CD4-positive, alpha-beta T cell treated with Interleukin-12 subunit alpha and Interleukin-12 subunit beta, for 1 hour (primary cell): ENCODE measurements around the gene MARVELD1.

Source experiments
- DNase-seq: peaks from one replicate; pipeline ENCODE4 v3.0.0-alpha.2; 2020

MARVELD1 gene

GRCh38 chr10:97759946-97760345 is 46.4 kb downstream of the MARVELD1 start:
- no peak for DNase-seq

DNA sequence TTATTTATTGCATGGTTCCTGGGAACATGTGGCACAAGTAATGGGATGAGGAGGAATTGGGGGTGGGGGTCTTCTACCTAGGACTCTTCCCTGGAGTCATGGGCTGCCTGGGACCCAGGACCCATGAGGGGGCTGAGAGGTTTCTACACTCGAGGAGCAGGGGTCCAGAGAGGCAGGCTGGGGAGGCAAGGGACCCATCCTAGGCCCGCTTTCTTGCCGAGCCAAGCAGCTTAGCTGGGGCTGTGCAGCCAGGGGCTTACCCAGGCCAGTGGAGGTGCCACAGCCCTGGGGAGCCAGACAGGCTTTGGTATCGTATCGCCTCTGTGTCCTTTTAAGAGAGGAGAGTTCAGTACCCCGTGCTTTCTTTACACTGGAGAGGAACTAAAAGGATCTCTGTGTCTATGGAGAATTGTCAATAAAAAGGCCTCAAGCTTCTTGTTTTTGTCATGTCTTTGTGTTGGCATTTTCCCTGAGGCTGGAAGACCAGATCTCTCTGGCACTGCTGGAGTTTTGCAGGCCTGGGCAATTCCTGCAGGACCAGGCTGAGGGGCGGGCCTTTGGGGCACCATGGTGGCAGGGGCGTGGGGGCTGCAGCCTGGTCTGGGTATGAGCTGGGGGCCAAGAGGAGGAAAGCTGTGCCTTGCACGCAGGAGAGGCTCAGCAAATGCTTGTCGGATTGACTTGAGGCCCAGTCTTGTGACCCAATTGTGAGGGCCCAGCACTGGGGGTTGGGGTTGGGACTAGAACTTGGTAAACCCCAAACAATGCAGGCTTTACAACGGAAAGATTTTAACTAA is 47.1 kb downstream of the MARVELD1 start:
- DNase-seq, result no peak

DNA sequence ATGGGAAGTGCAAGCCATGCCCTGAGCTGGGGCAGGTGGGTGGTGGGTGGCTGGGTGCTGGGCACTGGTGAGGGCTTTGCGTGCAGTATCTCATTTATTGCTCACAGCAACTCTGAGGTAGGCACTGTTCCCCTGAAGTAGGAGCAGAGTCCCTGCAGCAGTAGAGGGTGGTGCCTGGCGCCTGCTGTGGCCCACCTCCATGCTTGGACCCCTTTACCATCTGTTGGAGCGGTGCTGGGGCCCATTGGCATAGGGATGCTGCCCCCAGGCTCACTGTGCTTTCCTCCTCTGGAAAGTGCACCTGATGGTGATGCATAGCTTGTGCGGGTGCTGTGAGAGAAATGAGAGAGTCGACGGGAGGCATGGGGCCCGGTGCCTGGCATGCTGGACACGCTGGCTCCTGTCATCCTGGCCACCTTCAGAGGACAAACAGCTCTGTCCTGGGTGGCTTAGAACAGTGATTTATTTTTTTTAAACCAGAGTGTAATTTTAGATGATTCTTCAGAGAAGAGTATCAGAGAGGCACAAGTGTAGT is 47.9 kb downstream of the MARVELD1 start:
- DNase-seq, result no peak

- DNase-seq, result no peak
Observed at GRCh38 chr10:97762056-97762455, 48.5 kb downstream of the MARVELD1 start.

- no peak for DNase-seq
Observed at GRCh38 chr10:97762816-97763215, 49.3 kb downstream of the MARVELD1 start.

DNA sequence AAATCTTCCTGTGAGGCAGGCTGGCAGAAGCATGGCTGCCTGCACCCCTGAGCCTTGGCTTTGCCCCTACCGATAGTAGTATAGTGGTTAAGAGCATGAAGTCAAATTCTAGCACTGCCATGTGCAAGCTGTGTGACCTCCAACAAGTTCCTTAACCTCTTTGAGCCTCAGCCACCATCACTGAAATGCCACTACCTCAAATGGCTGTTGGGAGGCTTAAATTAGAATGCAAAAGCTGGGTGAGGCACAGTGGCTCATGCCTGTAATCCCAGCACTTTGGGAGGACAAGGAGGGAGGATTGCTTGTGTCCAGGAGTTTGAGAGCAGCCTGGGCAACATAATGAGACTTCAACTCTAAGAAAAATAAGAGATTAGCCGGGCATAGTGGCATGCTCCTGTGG is 49.9 kb downstream of the MARVELD1 start:
- no peak for DNase-seq

- no peak for DNase-seq
Observed at GRCh38 chr10:97763947-97764346, 50.4 kb downstream of the MARVELD1 start.

GRCh38 chr10:97764519-97764931 is 51.0 kb downstream of the MARVELD1 start:
- no peak for DNase-seq

DNA sequence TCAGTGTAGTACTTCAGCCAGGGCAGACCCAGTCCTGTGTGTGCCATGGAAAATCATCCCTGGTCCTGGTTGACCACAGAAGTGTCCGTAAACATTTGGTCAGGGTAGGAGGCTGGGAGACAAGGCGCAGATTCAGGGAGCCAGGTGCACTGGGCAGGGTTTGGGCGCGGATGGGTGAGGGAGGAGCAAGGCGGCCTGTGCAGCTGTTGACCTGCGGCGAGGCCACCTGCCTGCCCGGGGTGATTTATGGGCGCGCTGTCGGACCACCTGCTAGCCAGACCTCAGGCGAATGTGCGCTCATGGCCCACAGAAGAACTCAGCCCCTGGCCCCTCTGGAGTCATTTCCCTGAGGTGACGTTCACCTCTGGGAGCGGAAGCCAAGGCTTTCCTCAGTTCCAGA is 51.7 kb downstream of the MARVELD1 start:
- DNase-seq, result no peak

- no peak for DNase-seq
Observed at GRCh38 chr10:97766106-97766810, 52.7 kb downstream of the MARVELD1 start.

DNA sequence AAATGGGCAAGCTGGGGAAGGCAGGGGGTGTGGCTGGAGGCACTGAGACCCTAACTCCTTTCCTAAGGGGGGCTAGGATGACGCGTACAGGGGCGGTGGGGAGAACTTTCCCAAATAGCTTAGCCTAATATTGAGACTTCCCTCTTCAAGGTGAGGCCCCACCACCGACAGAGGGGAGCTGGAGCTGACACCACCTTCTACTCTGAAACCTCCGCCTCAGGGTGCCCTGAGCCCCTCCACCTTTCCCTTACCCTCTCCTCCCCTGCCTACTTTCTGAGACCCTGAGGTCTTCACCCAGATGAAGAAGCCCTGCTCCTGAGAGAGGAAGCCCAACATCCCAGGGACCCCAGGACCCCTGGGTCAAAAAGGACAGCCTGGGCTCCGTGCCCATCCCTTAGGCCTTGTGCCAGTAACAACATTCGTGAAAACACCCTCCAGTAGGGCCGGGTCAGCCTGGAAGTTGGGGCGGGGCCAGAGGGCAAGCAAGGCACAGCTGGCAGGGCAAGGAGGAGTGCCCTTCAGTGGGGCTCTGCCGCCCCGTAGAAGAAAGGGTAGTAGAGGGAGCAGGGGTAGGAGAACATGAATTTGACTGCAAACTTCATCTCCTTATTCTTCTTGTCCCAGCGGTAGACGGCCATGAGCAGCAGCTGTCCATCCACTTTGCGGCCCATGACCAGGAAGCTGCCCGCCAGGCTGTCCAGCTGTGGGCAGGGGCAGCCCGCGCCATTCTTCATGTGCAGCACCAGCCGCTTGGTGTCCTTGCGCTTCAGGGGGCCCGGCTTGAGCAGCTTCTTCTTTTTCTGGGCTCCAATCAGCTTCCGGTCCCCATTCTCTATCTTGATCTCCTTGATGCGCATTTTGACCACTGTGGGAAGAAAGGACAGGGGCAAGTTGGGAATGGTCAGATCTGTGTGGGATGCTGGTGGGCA is 53.7 kb downstream of the MARVELD1 start:
- DNase-seq, result no peak
